ENCODE data around the gene ARHGEF17. TPM values are rescaled to one million over a fixed set of nuclear protein-coding genes. Genes with fewer than 3 reads are reported as not detected.

Gene ARHGEF17
- total RNA-seq, 1 experiment from 2014 or later = 6.6 TPM

DNA sequence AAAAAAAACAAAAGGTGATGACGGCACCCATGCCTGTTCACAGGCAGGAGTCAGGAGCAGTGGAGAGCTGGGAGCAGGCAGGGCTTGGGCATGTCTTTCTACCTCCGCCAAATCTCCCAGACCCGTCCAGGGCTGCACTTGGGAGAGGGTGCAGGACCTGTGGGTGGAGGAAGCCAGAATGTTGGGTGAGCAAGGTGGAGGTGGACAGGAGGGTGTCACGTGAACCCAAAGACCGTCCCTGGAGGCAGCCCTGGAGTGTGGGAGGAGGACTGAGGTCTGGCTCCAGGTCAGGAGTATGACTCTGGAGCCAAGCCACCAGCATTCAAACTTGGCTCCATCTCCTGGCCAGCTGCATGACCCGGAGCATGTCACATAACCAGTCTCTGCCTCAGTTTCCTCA lies 41.6 kb downstream of the ARHGEF17 start:
- Histone ChIP-seq H3K4me3 (ENCODE audit: insufficient read depth, low read depth, low read length) (no peak overlapping the region), H3K27me3 (ENCODE audit: control insufficient read depth, insufficient read depth, low read length) (no peaks in the 10 kb centered on the region), H3K36me3 (replicated peaks; ENCODE audit: control insufficient read depth, insufficient read depth, low read length) (no peaks in the 10 kb centered on the region; the same call in 1 of the 2 replicates)
- no peak for DNase-seq

GRCh38 chr11:73350908-73351636 lies 43.0 kb downstream of the ARHGEF17 start:
- Histone ChIP-seq H3K27me3 (ENCODE audit: control insufficient read depth, insufficient read depth, low read length) (no peaks in the 10 kb centered on the region), H3K36me3 (replicated peaks; ENCODE audit: control insufficient read depth, insufficient read depth, low read length) (no peaks in the 10 kb centered on the region; the same call in 1 of the 2 replicates), H3K4me3 (ENCODE audit: insufficient read depth, low read depth, low read length) (no peak overlapping the region)
- DNase-seq = peak; percentile 93

GRCh38 chr11:73353422-73353821 lies 45.3 kb downstream of the ARHGEF17 start:
- Histone ChIP-seq H3K36me3 (replicated peaks; ENCODE audit: control insufficient read depth, insufficient read depth, low read length) (no peaks in the 10 kb centered on the region; the same call in none of the 2 replicates), H3K27me3 (ENCODE audit: control insufficient read depth, insufficient read depth, low read length) (no peaks in the 10 kb centered on the region), H3K4me3 (ENCODE audit: insufficient read depth, low read depth, low read length) (no peak overlapping the region)
- no peak for DNase-seq

DNA sequence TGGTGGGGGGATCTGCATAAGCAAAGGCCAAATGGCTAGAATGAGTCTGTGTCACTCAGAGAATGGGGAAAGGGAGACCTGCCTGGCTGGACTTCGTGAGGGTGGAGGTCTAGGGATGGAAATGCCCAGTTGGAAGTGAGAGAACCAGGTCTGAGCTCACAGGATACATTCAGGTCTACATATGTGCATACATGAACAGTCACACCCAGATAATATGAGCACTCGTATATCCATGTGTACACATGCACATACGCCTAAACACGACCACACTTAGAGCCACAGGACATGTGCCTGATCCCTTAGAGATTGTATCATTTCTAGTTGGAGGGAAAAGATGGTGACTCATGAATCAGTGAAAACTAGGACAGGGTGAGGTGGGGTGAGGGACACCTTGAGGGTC lies 47.0 kb downstream of the ARHGEF17 start:
- Histone ChIP-seq H3K4me3 (ENCODE audit: insufficient read depth, low read depth, low read length) (no peak overlapping the region), H3K27me3 (ENCODE audit: control insufficient read depth, insufficient read depth, low read length) (no peaks in the 10 kb centered on the region), H3K36me3 (replicated peaks; ENCODE audit: control insufficient read depth, insufficient read depth, low read length) (no peaks in the 10 kb centered on the region; the same call in none of the 2 replicates)
- DNase-seq = no peak

- H3K27me3 ChIP-seq (ENCODE audit: control insufficient read depth, insufficient read depth, low read length) = no peaks in the 10 kb centered on the region
- H3K4me3 ChIP-seq (ENCODE audit: insufficient read depth, low read depth, low read length) = no peak overlapping the region
- no peaks in the 10 kb centered on the region; the same call in none of the 2 replicates for H3K36me3 ChIP-seq (replicated peaks; ENCODE audit: control insufficient read depth, insufficient read depth, low read length)
- peak; percentile 76 for DNase-seq
Observed at GRCh38 chr11:73356979-73357860, 49.1 kb downstream of the ARHGEF17 start.

- Histone ChIP-seq H3K36me3 (replicated peaks; ENCODE audit: control insufficient read depth, insufficient read depth, low read length) (peaks cover 1% of the 10 kb centered on the region), H3K4me3 (ENCODE audit: insufficient read depth, low read depth, low read length) (no peak overlapping the region), H3K27me3 (ENCODE audit: control insufficient read depth, insufficient read depth, low read length) (peaks cover 1% of the 10 kb centered on the region; the same call in 1 of the 2 replicates)
- DNase-seq = no peak
Observed at GRCh38 chr11:73358071-73358470, 50.0 kb downstream of the ARHGEF17 start.

- Histone ChIP-seq H3K36me3 (replicated peaks; ENCODE audit: control insufficient read depth, insufficient read depth, low read length) (peaks cover 1% of the 10 kb centered on the region), H3K27me3 (ENCODE audit: control insufficient read depth, insufficient read depth, low read length) (peaks cover 1% of the 10 kb centered on the region; the same call in 1 of the 2 replicates), H3K4me3 (ENCODE audit: insufficient read depth, low read depth, low read length) (no peak overlapping the region)
- no peak for DNase-seq
Observed at GRCh38 chr11:73359341-73359740, 51.3 kb downstream of the ARHGEF17 start.

- DNase-seq = peak; percentile 94
- H3K27me3 ChIP-seq (ENCODE audit: control insufficient read depth, insufficient read depth, low read length) = peaks cover 1% of the 10 kb centered on the region; the same call in 1 of the 2 replicates
- H3K4me3 ChIP-seq (ENCODE audit: insufficient read depth, low read depth, low read length) = no peak overlapping the region
- peaks cover 1% of the 10 kb centered on the region for H3K36me3 ChIP-seq (replicated peaks; ENCODE audit: control insufficient read depth, insufficient read depth, low read length)
Observed at GRCh38 chr11:73359930-73360742, 52.1 kb downstream of the ARHGEF17 start.

DNA sequence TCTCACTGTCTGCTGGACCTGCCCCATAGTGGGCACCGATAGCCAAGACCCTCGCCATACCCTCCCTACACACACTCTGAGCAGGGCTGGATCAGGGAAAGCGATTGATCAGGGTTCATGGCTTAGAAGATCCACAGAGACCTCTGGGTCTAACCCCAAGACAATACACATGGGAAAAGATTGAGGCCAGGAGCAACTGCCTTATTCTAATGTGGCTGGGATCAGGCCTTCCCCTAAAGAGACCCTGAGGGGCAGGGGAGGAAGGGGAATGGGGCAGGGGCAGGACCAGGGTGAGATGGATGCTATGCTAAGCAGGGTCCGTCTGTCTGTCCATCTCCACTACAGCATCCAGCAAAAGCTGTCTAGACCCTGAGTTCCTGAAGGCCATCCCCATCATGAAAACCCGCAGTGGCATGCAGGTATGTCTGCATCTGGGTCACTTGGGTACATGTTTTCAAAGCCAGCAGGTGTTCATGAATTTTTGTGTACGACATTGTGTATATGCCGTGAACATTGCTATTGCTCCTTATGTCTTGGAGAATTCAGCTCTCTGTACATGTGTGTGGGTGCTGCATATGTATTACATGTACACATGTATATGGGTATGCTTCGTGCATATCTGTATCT lies 52.8 kb downstream of the ARHGEF17 start:
- Histone ChIP-seq H3K27me3 (ENCODE audit: control insufficient read depth, insufficient read depth, low read length) (peaks cover 1% of the 10 kb centered on the region; the same call in 1 of the 2 replicates), H3K4me3 (ENCODE audit: insufficient read depth, low read depth, low read length) (no peak overlapping the region), H3K36me3 (replicated peaks; ENCODE audit: control insufficient read depth, insufficient read depth, low read length) (peaks cover 2% of the 10 kb centered on the region)
- DNase-seq = no peak

GRCh38 chr11:73361953-73362776 lies 54.1 kb downstream of the ARHGEF17 start:
- Histone ChIP-seq H3K36me3 (replicated peaks; ENCODE audit: control insufficient read depth, insufficient read depth, low read length) (peaks cover 2% of the 10 kb centered on the region), H3K27me3 (ENCODE audit: control insufficient read depth, insufficient read depth, low read length) (peaks cover 1% of the 10 kb centered on the region; the same call in 1 of the 2 replicates), H3K4me3 (ENCODE audit: insufficient read depth, low read depth, low read length) (peak overlapping the region; percentile 35)
- peak; percentile 100 for DNase-seq

- Histone ChIP-seq H3K27me3 (ENCODE audit: control insufficient read depth, insufficient read depth, low read length) (peaks cover 1% of the 10 kb centered on the region; the same call in 1 of the 2 replicates), H3K36me3 (replicated peaks; ENCODE audit: control insufficient read depth, insufficient read depth, low read length) (peaks cover 2% of the 10 kb centered on the region), H3K4me3 (ENCODE audit: insufficient read depth, low read depth, low read length) (no peak overlapping the region)
- DNase-seq = no peak
Observed at GRCh38 chr11:73363147-73363546, 55.1 kb downstream of the ARHGEF17 start.

- H3K27me3 ChIP-seq (ENCODE audit: control insufficient read depth, insufficient read depth, low read length) = peaks cover 1% of the 10 kb centered on the region; the same call in 1 of the 2 replicates
- H3K4me3 ChIP-seq (ENCODE audit: insufficient read depth, low read depth, low read length) = no peak overlapping the region
- DNase-seq = no peak
- H3K36me3 ChIP-seq (replicated peaks; ENCODE audit: control insufficient read depth, insufficient read depth, low read length) = peaks cover 2% of the 10 kb centered on the region
Observed at GRCh38 chr11:73365352-73366264, 57.5 kb downstream of the ARHGEF17 start.
